ENCODE measurements around the gene SLC29A2.
"Not testable (repeated sequence)": the region's sequence is repeated elsewhere in the genome, so short reads cannot be mapped to it uniquely, and the experiment has no call there.

DNA sequence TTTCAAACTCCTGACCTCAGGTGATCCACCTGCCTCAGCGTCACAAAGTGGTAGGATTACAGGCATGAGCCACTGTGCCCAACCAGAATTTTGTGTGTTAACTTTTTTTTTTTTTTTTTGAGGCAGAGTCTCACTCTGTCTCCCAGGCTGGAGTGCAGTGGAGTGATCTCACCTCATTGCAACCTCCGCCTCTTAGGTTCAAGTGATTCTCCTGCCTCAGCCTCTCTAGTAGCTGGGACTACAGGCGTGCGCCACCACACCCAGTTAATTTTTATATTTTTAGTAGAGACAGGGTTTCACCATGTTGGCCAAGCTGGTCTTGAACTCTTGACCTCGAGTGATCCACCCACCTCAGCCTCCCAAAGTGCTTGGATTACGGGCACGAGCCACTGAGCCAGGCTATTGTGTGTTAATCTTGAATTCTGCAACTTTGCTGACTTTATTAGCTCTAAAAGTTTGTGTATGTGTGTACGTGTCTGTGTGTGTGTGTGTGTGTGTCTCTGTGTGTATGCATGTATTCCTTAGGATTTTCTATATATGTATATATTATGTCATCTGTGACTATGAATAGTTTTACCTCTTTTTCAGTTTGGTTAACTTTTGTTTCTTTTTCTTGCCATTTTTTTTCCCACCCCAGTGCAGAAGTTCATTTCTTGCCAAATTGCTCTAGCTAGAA, 20.9 kb downstream of the SLC29A2 start:
- TF ChIP-seq, protein P1, sequence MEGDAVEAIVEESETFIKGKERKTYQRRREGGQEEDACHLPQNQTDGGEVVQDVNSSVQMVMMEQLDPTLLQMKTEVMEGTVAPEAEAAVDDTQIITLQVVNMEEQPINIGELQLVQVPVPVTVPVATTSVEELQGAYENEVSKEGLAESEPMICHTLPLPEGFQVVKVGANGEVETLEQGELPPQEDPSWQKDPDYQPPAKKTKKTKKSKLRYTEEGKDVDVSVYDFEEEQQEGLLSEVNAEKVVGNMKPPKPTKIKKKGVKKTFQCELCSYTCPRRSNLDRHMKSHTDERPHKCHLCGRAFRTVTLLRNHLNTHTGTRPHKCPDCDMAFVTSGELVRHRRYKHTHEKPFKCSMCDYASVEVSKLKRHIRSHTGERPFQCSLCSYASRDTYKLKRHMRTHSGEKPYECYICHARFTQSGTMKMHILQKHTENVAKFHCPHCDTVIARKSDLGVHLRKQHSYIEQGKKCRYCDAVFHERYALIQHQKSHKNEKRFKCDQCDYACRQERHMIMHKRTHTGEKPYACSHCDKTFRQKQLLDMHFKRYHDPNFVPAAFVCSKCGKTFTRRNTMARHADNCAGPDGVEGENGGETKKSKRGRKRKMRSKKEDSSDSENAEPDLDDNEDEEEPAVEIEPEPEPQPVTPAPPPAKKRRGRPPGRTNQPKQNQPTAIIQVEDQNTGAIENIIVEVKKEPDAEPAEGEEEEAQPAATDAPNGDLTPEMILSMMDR (IDR thresholded peaks at IDR 0.05): not testable (repeated sequence)
- not testable (repeated sequence) for TF ChIP-seq EZH2 (IDR thresholded peaks at IDR 0.05)

Data from neural progenitor cell (in vitro differentiated cells).